Aorta (tissue), 5 donors: ENCODE data around the gene CLCNKA. TPM values are rescaled to one million over a fixed set of nuclear protein-coding genes. Genes with fewer than 3 reads are reported as not detected.
A peak's percentile ranks its signal among the peaks of the same experiment; 100 is the strongest.
"Not testable (repeated sequence)": the region's sequence is repeated elsewhere in the genome, so short reads cannot be mapped to it uniquely, and the experiment has no call there.

Experiments used
- ATAC-seq: fragments of 200-7000 bp; cut with Tn5 transposase; one replicate; pipeline ENCODE4 v1.9.1; 2022; ENCODE audit warnings: moderate library complexity; ENCODE audit not compliant: low FRiP score
- DNase-seq, 2 donors: peaks; one replicate each; pipeline ENCODE4 v3.0.0-alpha.2; 2020
- H3K27ac ChIP-seq, 2 donors: one replicate each; pipeline ENCODE4 v1.5.1; 2013; ENCODE audit warnings: low read length in 2 of 2, mild to moderate bottlenecking in 2 of 2, moderate library complexity in 2 of 2, control low read depth in 1 of 2, inconsistent platforms in 1 of 2, low read depth in 1 of 2
- H3K27me3 ChIP-seq, 2 donors: one replicate each; pipeline ENCODE4 v1.6.1; 2013; ENCODE audit warnings: control low read depth in 1 of 2, low read length in 1 of 2, mild to moderate bottlenecking in 1 of 2, moderate library complexity in 1 of 2; ENCODE audit not compliant: insufficient read depth in 2 of 2, control insufficient read depth in 1 of 2
- H3K36me3 ChIP-seq, 2 donors: one replicate each; pipeline ENCODE4 v1.6.1; 2013; ENCODE audit warnings: control low read depth in 1 of 2, low read length in 1 of 2, mild to moderate bottlenecking in 1 of 2; ENCODE audit not compliant: insufficient read depth in 2 of 2, control insufficient read depth in 1 of 2
- H3K4me1 ChIP-seq, 2 donors: one replicate each; pipeline ENCODE4 v1.6.1; 2013; ENCODE audit warnings: low read length in 2 of 2, control low read depth in 1 of 2, mild to moderate bottlenecking in 1 of 2, moderate library complexity in 1 of 2; ENCODE audit not compliant: insufficient read depth in 2 of 2, control insufficient read depth in 1 of 2
- H3K4me3 ChIP-seq, 2 donors: one replicate each; pipeline ENCODE4 v1.5.1; 2013; ENCODE audit warnings: low read length in 2 of 2, control low read depth in 1 of 2, mild to moderate bottlenecking in 1 of 2
- H3K9me3 ChIP-seq: one replicate; pipeline ENCODE4 v1.6.1; 2013; ENCODE audit warnings: mild to moderate bottlenecking, low read length; ENCODE audit not compliant: control insufficient read depth
- WGBS, 2 donors: extraction: QIAGEN DNeasy Blood & Tissue Kit; methylation state at CpG; one replicate each; pipeline ENCODE4 v1.1.7; 2013; 5-methylcytosine and 5-hydroxymethylcytosine counted together
- intact Hi-C, 2 donors: fragments of 100-400 bp; cut with DNase I; formaldehyde crosslinking; loops; one replicate each; pipeline versions ENCODE4 v1.14.2 to v1.15.0; 2022
- polyA plus RNA-seq, 2 donors: library from polyadenylated mRNA; stranded (reverse); fragments of 200-250 nt; gene quantifications; one replicate each; pipeline ENCODE4 v1.2.3, GENCODE V29; 2013
- total RNA-seq, 2 donors: library from RNA; stranded (reverse); fragmentation: NEBNext Ultra II Directional; extraction: Animal tissue kit (Norgen Biotek cat#: 25700); gene quantifications; one replicate each; pipeline ENCODE4 v1.2.1, GENCODE V29; 2021
- donor health status: healthy with polysubstance abuse.
- donor health status: Bipolar disorder and iron deficiency.
- donor health status: DM: no; HTN: no; CAD: no.
- donor health status: DM: no; HTN: no; CAD: no.
- donor health status: DM: yes; HTN: yes; CAD: no.

Gene CLCNKA
- total and polyA plus RNA-seq, 4 donors: 1.0 to 4.5 (median 1.3) TPM; not detected in 1

DNA sequence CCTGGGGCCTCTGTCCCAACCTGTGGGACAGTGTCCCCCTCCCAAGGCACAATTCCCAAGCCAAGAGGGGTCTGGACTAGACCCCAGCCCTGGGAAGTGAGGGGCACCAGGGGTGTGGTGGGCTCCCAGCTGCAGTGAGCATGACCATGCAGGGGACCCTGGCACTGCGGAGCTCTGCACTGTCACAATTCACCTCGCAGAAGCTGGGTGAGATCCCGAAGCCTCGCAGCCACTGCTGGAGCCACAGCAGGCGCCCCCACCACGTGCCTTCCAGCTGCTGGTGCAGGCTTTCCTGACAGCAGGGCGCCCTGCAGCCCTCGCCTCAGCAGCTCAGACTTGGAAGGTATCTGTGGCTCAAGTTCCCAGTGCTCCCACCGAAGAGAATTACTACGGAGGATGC is 27.8 kb upstream of the CLCNKA start:
- no peak for ATAC-seq
- Histone ChIP-seq H3K4me1 (no peaks in the 10 kb centered on the region), H3K27me3 (no peaks in the 10 kb centered on the region), H3K27ac (no peak overlapping the region), H3K36me3 (no peaks in the 10 kb centered on the region), H3K9me3 (no peaks in the 10 kb centered on the region), H3K4me3 (no peak overlapping the region)
- WGBS, 2 donors: 93 to 94% methylated on average over 10 of the region's 10 CpGs
- intact Hi-C loops: loop anchor here (5.0 kb wide), 3 partner anchors 177 to 202 kb away; no protein-coding TSS in a partner anchor
- no peak for DNase-seq

DNA sequence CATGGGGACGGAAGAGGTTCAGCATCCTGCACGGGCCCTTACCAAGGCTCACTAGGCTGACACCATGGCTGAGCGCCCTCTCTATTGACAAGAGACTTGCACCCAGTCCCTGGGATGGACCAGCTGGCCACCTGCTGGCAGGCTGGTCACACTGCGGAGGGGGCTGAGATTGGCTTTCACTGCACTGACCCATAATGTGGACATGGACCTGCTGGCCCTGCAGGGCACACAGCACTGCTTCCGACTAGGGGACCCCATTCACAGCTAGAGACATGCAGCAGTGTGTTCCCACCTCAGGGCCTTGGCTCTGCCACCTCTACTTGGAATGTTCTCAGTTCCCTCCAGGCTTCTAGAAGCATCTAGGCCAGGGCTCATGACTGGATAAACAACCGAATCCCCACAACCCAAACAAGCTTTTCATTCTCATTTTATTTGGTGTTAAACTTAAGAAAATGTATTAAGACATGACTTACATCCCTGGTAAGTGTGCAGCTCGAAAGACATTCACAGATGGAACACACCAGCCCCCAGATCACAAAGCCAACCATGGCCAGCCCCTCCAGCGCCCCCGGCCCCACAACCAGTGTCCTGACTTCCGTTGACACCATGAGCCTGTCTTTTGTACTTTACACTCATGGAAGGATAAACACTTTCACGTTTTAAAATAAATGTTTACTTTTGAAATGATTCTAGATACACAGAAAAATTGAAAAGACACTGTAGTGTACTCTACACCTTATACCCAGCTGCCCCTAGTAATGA is 27.1 kb upstream of the CLCNKA start:
- WGBS, 2 donors: 51 to 52% methylated on average over 11 of the region's 11 CpGs
- H3K36me3 ChIP-seq: no peaks in the 10 kb centered on the region
- no peak overlapping the region for H3K27ac ChIP-seq
- H3K4me3 ChIP-seq: no peak overlapping the region
- H3K4me1 ChIP-seq: no peaks in the 10 kb centered on the region
- intact Hi-C loops: loop anchor here (5.0 kb wide), 3 partner anchors 177 to 202 kb away; no protein-coding TSS in a partner anchor
- peak; percentile 80 to 89 for DNase-seq
- ATAC-seq: peak; percentile 80
- H3K27me3 ChIP-seq: no peaks in the 10 kb centered on the region
- no peaks in the 10 kb centered on the region for H3K9me3 ChIP-seq

DNA sequence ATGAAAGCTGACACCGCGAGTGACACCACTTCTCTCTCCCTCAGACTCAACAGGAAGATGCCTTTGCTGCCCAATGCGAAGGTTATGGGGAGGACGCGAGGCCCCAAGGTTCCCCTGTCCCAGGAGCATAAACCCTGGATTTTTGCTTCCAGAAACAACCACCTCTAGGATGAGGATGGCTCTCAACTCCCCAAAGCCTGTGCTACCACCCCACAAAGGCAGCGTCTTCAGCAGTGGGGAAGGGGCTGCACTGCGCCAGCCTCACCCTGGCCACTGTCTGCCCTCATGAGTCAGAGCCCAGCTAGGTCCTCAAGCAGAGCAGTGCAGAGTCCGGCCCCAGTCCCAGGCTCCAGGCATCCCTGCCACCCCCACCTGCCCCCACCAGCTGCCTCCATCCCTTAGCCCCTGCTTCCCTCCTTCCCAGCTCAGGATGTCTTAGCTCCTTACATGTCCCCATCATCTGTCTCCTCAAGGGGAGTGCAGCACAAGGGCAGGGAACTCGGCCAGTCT is 24.7 kb upstream of the CLCNKA start:
- Histone ChIP-seq H3K9me3 (no peaks in the 10 kb centered on the region), H3K27ac (no peak overlapping the region), H3K4me3 (no peak overlapping the region), H3K36me3 (no peaks in the 10 kb centered on the region), H3K4me1 (no peaks in the 10 kb centered on the region), H3K27me3 (no peaks in the 10 kb centered on the region)
- ATAC-seq (no peak), DNase-seq (no peak)
- intact Hi-C loops: no loop called here
- 86 to 88% methylated on average over 9 of the region's 9 CpGs for WGBS, 2 donors

DNA sequence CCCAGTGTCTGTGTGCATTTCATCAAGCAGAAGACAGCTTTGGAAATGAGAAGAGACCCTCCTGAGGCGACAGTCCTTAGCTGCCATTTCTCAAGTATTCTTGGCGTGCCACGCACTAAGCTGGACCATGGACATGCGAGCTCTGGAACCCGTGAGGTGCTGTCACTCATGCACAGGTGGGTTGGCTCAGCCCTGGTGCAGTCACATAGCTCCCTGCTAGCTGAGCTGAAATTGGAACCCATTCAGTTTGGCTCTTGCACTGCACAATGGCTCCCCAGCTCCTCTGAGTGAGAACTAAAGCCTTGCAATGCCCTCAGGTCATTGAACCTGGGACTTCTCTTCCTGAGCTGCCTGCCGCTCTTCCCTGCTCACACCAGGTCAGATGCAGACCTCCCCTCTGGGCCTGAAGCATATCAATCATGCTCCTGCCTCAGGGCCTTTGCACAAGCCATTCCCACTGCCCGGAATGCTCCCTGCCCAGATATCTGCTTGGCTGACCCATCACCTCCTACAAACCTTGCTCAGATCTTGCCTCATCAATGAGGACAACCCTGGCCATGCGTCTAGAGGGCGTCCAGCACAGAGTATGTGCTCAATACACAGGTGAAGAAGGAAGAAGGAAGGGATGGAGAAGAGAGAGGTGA is 24.1 kb upstream of the CLCNKA start:
- Histone ChIP-seq H3K36me3 (no peaks in the 10 kb centered on the region), H3K27me3 (no peaks in the 10 kb centered on the region), H3K4me3 (no peak overlapping the region), H3K27ac (no peak overlapping the region), H3K4me1 (no peaks in the 10 kb centered on the region), H3K9me3 (no peaks in the 10 kb centered on the region)
- no peak for ATAC-seq
- 86 to 88% methylated on average over 9 of the region's 9 CpGs for WGBS, 2 donors
- intact Hi-C loops: no loop called here
- peak in 1 of 2 donors; percentile 21 for DNase-seq

DNA sequence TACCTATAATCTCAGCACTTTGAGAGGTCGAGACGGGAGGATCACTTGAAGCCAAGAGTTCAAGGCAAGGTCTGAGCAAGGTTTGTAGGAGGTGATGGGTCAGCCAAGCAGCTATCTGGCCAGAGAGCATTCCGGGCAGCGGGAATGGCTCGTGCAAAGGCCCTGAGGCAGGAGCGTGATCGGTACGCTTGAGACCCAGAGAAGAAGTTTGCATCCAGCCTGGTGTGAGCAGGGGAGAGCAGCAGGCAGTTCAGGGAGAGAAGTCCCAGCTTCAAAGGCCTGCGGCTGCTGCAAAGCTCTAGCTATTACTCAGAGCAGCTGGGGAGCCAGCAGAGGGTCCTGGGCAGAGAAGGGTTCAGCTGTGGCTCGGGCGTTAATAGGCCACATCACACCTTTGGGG is 22.9 kb upstream of the CLCNKA start:
- peak in 1 of 2 donors; percentile 10 for DNase-seq
- H3K4me1 ChIP-seq: no peaks in the 10 kb centered on the region
- intact Hi-C loops: no loop called here
- no peaks in the 10 kb centered on the region for H3K27me3 ChIP-seq
- H3K36me3 ChIP-seq: no peaks in the 10 kb centered on the region
- no peaks in the 10 kb centered on the region for H3K9me3 ChIP-seq
- no peak overlapping the region for H3K4me3 ChIP-seq
- ATAC-seq: no peak
- 97 to 98% methylated on average over 11 of the region's 11 CpGs for WGBS, 2 donors
- no peak overlapping the region for H3K27ac ChIP-seq

DNA sequence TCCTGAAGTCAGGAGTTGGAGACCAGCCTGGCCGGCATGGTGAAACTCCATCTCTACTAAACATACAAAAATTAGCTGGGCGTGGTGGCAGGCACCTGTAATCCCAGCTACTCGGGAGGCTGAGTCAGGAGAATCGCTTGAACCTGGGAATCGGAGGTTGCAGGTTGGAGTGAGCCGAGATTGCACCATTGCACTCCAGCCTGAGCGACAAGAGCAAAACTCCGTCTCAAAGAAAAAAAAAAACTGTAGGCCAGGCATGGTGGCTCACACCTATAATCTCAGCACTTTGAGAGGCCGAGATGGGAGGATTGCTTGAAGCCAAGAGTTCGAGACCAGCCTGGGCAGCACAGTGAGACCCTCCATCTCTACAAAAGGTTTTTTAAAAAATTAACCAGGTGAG is 20.6 kb upstream of the CLCNKA start:
- H3K4me1 ChIP-seq, H3K4me3 ChIP-seq, ATAC-seq, H3K27ac ChIP-seq, H3K36me3 ChIP-seq, H3K27me3 ChIP-seq, intact Hi-C loops, DNase-seq, H3K9me3 ChIP-seq: not testable (repeated sequence)
- 80 to 96% methylated on average over 10 of the region's 10 CpGs for WGBS, 2 donors

DNA sequence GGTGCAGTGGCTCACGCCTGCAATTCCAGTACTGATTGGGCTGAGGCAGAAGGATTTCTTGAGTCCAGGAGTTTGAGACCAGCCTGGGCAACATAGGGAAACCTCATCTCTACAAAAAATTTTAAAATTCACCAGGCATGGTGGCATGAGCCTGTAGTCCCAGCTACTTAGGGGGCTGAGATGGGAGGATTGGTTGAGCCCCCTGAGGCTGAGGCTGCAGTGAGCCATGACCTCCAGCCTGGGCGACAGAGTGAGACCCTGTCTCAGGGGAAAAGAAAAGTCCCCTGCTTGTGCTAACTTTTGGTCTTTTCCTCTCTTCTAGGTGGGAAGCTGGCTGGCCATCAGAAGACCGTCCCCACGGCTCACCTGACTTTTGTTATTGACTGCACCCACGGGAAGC is 16.2 kb upstream of the CLCNKA start:
- intact Hi-C loops: loop anchor here in 1 of 2 donors (5.0 kb wide), 1 partner anchor 52 kb away; no protein-coding TSS in a partner anchor
- ATAC-seq: no peak
- DNase-seq: peak; percentile 8 to 16
- Histone ChIP-seq H3K4me1 (no peaks in the 10 kb centered on the region), H3K36me3 (no peaks in the 10 kb centered on the region), H3K9me3 (no peaks in the 10 kb centered on the region), H3K27me3 (no peaks in the 10 kb centered on the region), H3K27ac (no peak overlapping the region), H3K4me3 (no peak overlapping the region)
- 89 to 92% methylated on average over 5 of the region's 5 CpGs for WGBS, 2 donors

DNA sequence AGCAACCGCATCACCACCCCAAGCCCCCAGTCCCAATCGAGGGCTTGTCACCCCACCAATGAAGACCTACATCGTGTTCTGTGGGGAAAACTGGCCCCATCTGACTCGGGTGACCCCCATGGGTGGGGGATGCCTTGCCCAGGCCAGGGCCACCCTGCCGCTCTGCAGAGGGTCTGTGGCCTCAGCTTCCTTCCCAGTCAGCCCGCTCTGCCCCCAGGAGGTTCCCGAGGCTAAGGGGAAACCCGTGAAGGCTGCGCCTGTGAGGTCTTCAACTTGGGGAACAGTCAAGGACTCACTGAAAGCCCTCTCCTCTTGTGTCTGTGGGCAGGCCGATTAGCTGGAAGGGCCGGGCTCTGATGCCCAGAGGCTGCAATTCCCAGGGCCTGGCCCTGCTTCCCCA is 15.8 kb upstream of the CLCNKA start:
- ATAC-seq (no peak), DNase-seq (peak in 1 of 2 donors; percentile 39)
- no peaks in the 10 kb centered on the region for H3K9me3 ChIP-seq
- no peaks in the 10 kb centered on the region for H3K27me3 ChIP-seq
- no peak overlapping the region for H3K4me3 ChIP-seq
- no peak overlapping the region for H3K27ac ChIP-seq
- 87 to 91% methylated on average over 11 of the region's 11 CpGs for WGBS, 2 donors
- intact Hi-C loops: loop anchor here in 1 of 2 donors (5.0 kb wide), 1 partner anchor 51 kb away; no protein-coding TSS in a partner anchor
- H3K4me1 ChIP-seq: no peaks in the 10 kb centered on the region
- no peaks in the 10 kb centered on the region for H3K36me3 ChIP-seq
